ENCODE results near the gene QRFP.

DNA sequence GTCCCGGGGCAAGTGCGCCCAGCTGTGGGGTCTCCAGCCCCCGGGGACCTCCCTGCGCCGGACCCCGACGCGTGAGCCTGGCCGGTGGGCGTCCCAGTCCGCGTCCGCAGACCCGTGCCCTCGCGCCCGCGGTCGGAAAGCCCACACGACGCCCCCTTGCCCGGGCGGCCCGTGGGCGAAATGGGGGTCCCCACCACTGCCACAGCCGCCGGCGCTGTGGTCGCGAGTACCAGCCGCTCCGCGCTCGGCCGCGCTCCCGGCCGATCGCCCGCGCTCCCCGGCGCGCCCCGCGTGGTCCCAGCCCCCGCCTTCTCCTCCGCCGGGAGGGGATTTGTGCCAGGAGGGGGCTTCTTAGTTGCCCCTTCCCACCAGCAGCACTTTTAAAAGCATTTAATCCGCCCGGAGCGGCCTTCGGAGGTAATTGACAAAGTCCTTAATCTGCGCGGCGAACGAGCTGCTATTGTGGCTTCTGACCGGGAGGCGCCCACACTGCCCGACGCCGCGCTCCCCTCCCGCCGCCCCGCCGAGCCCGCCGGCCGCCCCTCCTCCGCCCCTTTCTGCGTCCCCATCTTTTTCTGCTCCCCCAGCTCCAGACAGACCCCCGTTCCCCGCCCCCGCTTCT lies 42.9 kb upstream of the QRFP start:
- TF ChIP-seq EZH2 (IDR thresholded peaks at IDR 0.05; ENCODE audit: low read length), result peak; percentile 23
- no peak for TF ChIP-seq CTCF (optimal IDR thresholded peaks at IDR 0.05 in 1 of 3, IDR thresholded peaks at IDR 0.05 in 1 of 3, conservative IDR thresholded peaks at IDR 0.05 in 1 of 3; ENCODE audit: extremely low read depth in 1 of 3, insufficient read depth in 2 of 3, low read length in 3 of 3)
